ENCODE measurements around the gene AKR1C1.
"Not testable (repeated sequence)": the region's sequence is repeated elsewhere in the genome, so short reads cannot be mapped to it uniquely, and the experiment has no call there.

- TF ChIP-seq CEBPB (IDR thresholded peaks at IDR 0.05); YY1 (IDR thresholded peaks at IDR 0.05; ENCODE audit: low read depth); TAF1 (IDR thresholded peaks at IDR 0.05; ENCODE audit: low read depth); ZBTB7A (IDR thresholded peaks at IDR 0.05; ENCODE audit: low read depth); EGR1 (IDR thresholded peaks at IDR 0.05); RAD21 (IDR thresholded peaks at IDR 0.05; ENCODE audit: low read depth); NFIC (IDR thresholded peaks at IDR 0.05); MAX (IDR thresholded peaks at IDR 0.05); USF1 (IDR thresholded peaks at IDR 0.05); EP300 (IDR thresholded peaks at IDR 0.05; ENCODE audit: borderline replicate concordance); FOXM1 (IDR thresholded peaks at IDR 0.05; ENCODE audit: borderline replicate concordance, low read depth); TCF12 (IDR thresholded peaks at IDR 0.05; ENCODE audit: low read depth): not testable (repeated sequence)
These were observed at the start of gene AKR1C1 for GRCh38 chr10:4962876-4963814.

All from Ishikawa (cell line).